ENCODE measurements around the gene GPR68.

- no peak for TF ChIP-seq POLR2A (IDR thresholded peaks at IDR 0.05)
- no peak for TF ChIP-seq CTCF (IDR thresholded peaks at IDR 0.05)
These were observed 7.3 kb downstream of the GPR68 start for GRCh38 chr14:91237219-91237618.
